GM10266 (cell line): ENCODE results near the gene CLDN5.
"Not testable (repeated sequence)": the region's sequence is repeated elsewhere in the genome, so short reads cannot be mapped to it uniquely, and the experiment has no call there.

Experiments used
- DNase-seq: peaks from one replicate; pipeline ENCODE4 v3.0.0; 2012; ENCODE audit errors: extremely low spot score
- CTCF ChIP-seq: IDR thresholded peaks from 2 replicates; pipeline ENCODE4 v1.5.1; 2012; ENCODE audit warnings: mild to moderate bottlenecking, low read depth; ENCODE audit not compliant: control insufficient read depth, insufficient read depth; ENCODE audit errors: missing control alignments

CLDN5 gene

GRCh38 chr22:19555651-19556050, 31.4 kb upstream of the CLDN5 start:
- no peak for DNase-seq
- no peak for TF ChIP-seq CTCF

GRCh38 chr22:19554834-19555404, 30.7 kb upstream of the CLDN5 start:
- no peak for DNase-seq
- TF ChIP-seq CTCF, result no peak

- TF ChIP-seq CTCF, result no peak
Observed at GRCh38 chr22:19553201-19553600, 29.0 kb upstream of the CLDN5 start.

GRCh38 chr22:19550382-19550781, 26.2 kb upstream of the CLDN5 start:
- no peak for TF ChIP-seq CTCF
- DNase-seq, result no peak

More at GRCh38 chr22:19553201-19553600, 29.0 kb upstream of the CLDN5 start:
- no peak for DNase-seq

GRCh38 chr22:19549428-19549827, 25.2 kb upstream of the CLDN5 start:
- no peak for DNase-seq
- no peak for TF ChIP-seq CTCF

- TF ChIP-seq CTCF, result no peak
- DNase-seq, result no peak
Observed at GRCh38 chr22:19548964-19549363, 24.8 kb upstream of the CLDN5 start.

- not testable (repeated sequence) for DNase-seq
Observed at GRCh38 chr22:19548427-19548826, 24.2 kb upstream of the CLDN5 start.

- no peak for DNase-seq
- no peak for TF ChIP-seq CTCF
Observed at GRCh38 chr22:19547620-19548019, 23.4 kb upstream of the CLDN5 start.
